Right lobe of liver (tissue), 6 donors: ENCODE results near the gene DNASE1. TPM values are rescaled to one million over a fixed set of nuclear protein-coding genes. Genes with fewer than 3 reads are reported as not detected.

Source experiments
- ATAC-seq, 4 donors: fragments of 200-7000 bp; cut with Tn5 transposase; one replicate each; pipeline ENCODE4 v1.9.1; 2020; ENCODE audit warnings: mild to moderate bottlenecking in 4 of 4, moderate library complexity in 4 of 4
- DNase-seq, 3 donors: peaks; one replicate each; pipeline ENCODE4 v3.0.0-alpha.2; 2020
- H3K27ac ChIP-seq, 3 donors: fragments of 200-600 bp; one replicate each; pipeline ENCODE4 v1.8.0; 2022
- H3K27me3 ChIP-seq, 2 donors: fragments of 200-600 bp; one replicate each; pipeline ENCODE4 v1.8.0; 2022
- H3K36me3 ChIP-seq, 4 donors: fragments of 200-600 bp; sonication (generic) in 1 of 4; one replicate each; pipeline versions ENCODE4 v1.5.1 to v1.8.0; 2017 to 2022; ENCODE audit warnings: control low read depth in 1 of 4
- H3K4me1 ChIP-seq, 4 donors: fragments of 200-600 bp; sonication (generic) in 1 of 4; one replicate each; pipeline versions ENCODE4 v1.5.1 to v1.8.0; 2017 to 2022; ENCODE audit warnings: control low read depth in 1 of 4
- H3K4me3 ChIP-seq, 3 donors: fragments of 200-600 bp; one replicate each; pipeline ENCODE4 v1.8.0; 2022
- H3K9me3 ChIP-seq, 4 donors: fragments of 200-600 bp; sonication (generic) in 1 of 4; one replicate each; pipeline versions ENCODE4 v1.5.1 to v1.8.0; 2017 to 2022; ENCODE audit warnings: control low read depth in 1 of 4
- POLR2A ChIP-seq: fragments of 450-650 bp; IDR thresholded peaks from one replicate; pipeline ENCODE4 v1.6.1; 2017; ENCODE audit warnings: antibody characterized with exemption, mild to moderate bottlenecking
- WGBS: methylation state at CpG from one replicate; pipeline ENCODE4 v1.1.6; 2018; ENCODE audit warnings: low coverage, low lambda C conversion rate; ENCODE audit not compliant: insufficient coverage; ENCODE audit errors: missing lambda C conversion rate; 5-methylcytosine and 5-hydroxymethylcytosine counted together
- intact Hi-C, 2 donors: fragments of 100-400 bp; cut with DNase I; formaldehyde crosslinking; loops; one replicate each; pipeline versions ENCODE4 v1.11.2 to v1.14.1; 2022
- total RNA-seq, 6 experiments: library from RNA; depleted of rRNA in 2 of 6; stranded (reverse); fragments of >200 nt in 2 of 6; fragmentation: NEBNext Ultra II Directional in 3 of 6; extraction: Animal tissue kit (Norgen Biotek cat#: 25700) in 3 of 6; gene quantifications; one replicate each; pipeline versions ENCODE4 v1.1.0 to v1.2.4, GENCODE V29; 2016 to 2023
- TF ChIP-seq, protein P1 (sequence below), 4 donors: fragments of 200-600 bp in 3 of 4; fragments of 450-650 bp in 1 of 4; IDR thresholded peaks; one replicate each; pipeline versions ENCODE4 v1.5.1 to v1.8.0; 2016 to 2022; ENCODE audit warnings: antibody characterized with exemption in 4 of 4, mild to moderate bottlenecking in 2 of 4
- donor health status: DM: no; HTN: yes; CAD: no.
- donor health status: DM: no; HTN: no; CAD: no.
- donor health status: DM: no; HTN: no; CAD: no.
- donor health status: DM: no; HTN: yes; CAD: no.
- donor health status: DM: no; HTN: yes; CAD: no.

The DNASE1 gene
- total RNA-seq, 6 experiments from 2014 or later: 1.4 to 6.2 (median 3.1) TPM

DNA sequence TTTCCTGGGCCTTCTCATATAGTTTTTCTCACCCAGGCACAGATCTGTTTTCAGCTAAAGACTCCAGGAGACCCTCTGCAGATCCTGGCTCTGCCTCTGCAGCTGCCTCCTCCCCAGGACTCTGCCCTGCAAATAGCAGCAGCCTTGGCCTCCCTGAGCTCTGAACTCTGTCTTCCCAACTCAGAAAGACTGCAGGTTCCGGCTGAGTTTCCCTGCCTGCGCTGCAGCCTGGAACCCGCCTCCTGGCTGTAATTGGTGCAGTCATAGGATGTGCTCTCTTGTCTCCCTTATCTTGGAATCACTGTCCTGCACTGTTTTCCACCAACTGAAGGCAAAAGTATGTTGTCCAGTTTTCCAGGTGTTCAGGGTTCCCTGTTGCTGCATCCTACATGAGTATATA lies 14.3 kb upstream of the DNASE1 start:
- TF ChIP-seq, protein P1, sequence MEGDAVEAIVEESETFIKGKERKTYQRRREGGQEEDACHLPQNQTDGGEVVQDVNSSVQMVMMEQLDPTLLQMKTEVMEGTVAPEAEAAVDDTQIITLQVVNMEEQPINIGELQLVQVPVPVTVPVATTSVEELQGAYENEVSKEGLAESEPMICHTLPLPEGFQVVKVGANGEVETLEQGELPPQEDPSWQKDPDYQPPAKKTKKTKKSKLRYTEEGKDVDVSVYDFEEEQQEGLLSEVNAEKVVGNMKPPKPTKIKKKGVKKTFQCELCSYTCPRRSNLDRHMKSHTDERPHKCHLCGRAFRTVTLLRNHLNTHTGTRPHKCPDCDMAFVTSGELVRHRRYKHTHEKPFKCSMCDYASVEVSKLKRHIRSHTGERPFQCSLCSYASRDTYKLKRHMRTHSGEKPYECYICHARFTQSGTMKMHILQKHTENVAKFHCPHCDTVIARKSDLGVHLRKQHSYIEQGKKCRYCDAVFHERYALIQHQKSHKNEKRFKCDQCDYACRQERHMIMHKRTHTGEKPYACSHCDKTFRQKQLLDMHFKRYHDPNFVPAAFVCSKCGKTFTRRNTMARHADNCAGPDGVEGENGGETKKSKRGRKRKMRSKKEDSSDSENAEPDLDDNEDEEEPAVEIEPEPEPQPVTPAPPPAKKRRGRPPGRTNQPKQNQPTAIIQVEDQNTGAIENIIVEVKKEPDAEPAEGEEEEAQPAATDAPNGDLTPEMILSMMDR (IDR thresholded peaks at IDR 0.05): no peak
- TF ChIP-seq POLR2A: no peak
- Histone ChIP-seq H3K9me3 (no peaks in the 10 kb centered on the region), H3K27me3 (no peaks in the 10 kb centered on the region), H3K27ac (no peak overlapping the region), H3K4me3 (no peak overlapping the region), H3K4me1 (peaks cover 0 to 8% (median 0%) of the 10 kb centered on the region in 4 donors), H3K36me3 (no peaks in the 10 kb centered on the region)
- DNase-seq: peak in 1 of 3 donors; percentile 39
- ATAC-seq: peak in 1 of 4 donors; percentile 42
- intact Hi-C loops: no loop called here
- 40% methylated on average over 1 of the region's 3 CpGs for WGBS

DNA sequence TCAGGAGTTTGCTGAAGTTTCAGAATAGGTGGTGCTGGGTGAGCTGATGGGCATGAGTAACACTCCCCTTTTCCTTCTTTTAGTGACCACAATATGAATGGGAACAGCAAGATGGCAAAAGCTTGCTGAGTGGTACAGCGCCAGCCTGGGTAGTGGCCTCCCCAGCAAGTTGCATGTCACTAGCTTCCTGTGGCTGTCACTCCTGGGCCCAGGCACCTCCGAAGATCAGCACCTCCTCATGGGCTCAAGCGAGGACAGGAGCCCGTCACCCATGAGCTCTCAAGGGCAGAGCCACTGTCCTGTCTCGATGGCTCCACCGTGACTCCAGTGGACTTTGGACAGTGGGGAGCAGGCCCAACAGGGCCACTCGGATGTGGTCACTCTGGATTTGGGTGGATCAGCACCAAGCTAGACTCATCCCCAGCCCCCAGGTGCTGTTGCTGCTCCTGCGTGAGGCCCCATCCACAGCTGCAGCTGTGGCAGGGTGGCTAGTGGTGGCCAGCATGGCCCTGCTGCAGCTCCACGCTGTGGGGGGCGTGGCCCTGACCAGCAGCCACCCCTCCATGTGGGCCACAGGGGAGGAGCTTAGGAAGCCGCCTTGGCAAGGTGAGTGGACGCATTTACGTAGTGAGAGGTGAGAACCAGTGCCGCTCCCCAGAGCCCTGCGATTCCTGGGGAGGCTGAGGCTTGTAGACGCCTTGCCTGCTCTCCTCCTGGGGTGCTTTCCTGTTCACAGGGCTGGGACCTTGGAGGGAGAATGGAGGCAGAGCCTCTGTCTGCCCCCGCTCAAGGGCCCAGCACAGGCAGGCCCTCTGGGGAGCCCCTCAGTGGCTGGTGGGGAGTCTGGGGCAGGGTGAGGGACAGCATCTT lies 13.6 kb upstream of the DNASE1 start:
- ATAC-seq (peak in 1 of 4 donors; percentile 6), DNase-seq (peak in 1 of 3 donors; percentile 32)
- no peak overlapping the region for H3K4me3 ChIP-seq
- no peak for TF ChIP-seq POLR2A
- TF ChIP-seq, protein P1 (IDR thresholded peaks at IDR 0.05): no peak
- intact Hi-C loops: no loop called here
- H3K27ac ChIP-seq: no peak overlapping the region
- peaks cover 0 to 11% (median 0%) of the 10 kb centered on the region in 4 donors for H3K4me1 ChIP-seq
- H3K36me3 ChIP-seq: no peaks in the 10 kb centered on the region
- WGBS: no CpG with 5 or more reads among the region's 17 CpGs
- no peaks in the 10 kb centered on the region for H3K9me3 ChIP-seq
- H3K27me3 ChIP-seq: no peaks in the 10 kb centered on the region

DNA sequence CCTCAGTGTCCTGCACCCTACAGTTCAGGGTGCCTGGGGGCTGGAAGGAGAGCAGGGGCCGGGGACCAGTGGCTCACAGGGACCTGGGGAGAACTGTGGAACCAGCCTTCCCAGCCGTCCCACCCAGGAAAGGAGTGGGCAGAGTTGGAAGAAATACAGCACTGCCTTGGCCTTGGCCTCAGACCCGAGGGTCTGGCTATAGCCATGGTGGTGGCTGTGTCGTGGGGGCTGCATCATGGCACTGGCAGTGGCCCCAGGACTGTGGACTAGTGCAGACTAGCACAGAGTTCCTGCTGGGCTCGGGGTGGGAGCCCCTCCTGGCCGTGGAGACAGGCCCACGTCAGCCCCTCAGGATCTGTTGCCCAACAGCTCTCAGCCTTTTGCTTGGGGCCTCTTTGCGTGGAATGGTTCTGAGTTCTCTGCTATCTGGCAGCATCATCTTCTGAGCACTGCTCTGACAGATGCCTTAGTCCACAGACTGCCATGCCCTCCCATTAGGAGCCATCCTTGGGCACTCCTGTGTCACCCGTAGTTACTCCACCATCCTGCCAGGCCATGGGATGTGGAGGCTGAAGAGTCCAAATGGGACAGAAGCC lies 12.6 kb upstream of the DNASE1 start:
- TF ChIP-seq, protein P1 (IDR thresholded peaks at IDR 0.05): no peak
- no peak for TF ChIP-seq POLR2A
- Histone ChIP-seq H3K36me3 (no peaks in the 10 kb centered on the region), H3K27ac (no peak overlapping the region), H3K4me1 (peaks cover 0 to 17% (median 0%) of the 10 kb centered on the region in 4 donors), H3K9me3 (no peaks in the 10 kb centered on the region), H3K27me3 (no peaks in the 10 kb centered on the region), H3K4me3 (no peak overlapping the region)
- peak in 1 of 3 donors; percentile 33 for DNase-seq
- 80% methylated on average over 2 of the region's 9 CpGs for WGBS
- no peak for ATAC-seq
- intact Hi-C loops: no loop called here

DNA sequence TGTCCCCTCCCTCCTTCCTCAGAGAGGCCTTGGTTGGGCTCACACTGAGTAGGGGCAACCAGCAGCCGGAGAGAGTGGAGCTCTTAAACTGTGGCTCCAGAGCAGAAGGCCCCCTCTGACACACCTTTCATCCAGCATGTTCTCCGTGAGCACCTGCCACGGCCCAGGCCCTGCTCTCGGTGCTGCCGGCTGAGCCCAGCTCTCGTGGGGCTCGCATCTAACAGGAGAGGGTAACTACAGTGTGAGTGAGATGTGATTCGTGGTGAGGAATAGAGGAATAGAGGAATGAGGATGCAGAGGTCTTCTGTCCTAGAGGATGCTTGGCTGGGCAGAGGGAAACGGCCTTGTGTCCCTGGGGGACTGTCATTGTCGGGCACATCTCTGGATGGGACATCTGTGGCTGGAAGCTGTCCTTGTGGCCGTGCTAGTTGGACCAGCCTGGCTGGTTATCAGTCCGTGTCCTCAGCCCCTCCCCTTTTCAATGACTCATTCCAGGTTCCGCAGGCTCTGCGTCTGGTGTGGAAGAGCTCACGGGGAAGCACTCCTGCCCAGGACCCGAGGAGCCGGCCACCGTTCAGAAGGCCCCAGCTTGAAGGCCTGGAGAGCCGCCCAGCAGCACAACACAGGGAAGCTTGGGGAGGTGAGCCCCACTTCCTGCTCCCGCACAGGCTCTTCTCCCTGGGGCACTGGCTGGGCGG lies 11.9 kb upstream of the DNASE1 start:
- intact Hi-C loops: no loop called here
- DNase-seq: peak in 1 of 3 donors; percentile 40
- no peaks in the 10 kb centered on the region for H3K36me3 ChIP-seq
- H3K27ac ChIP-seq: no peak overlapping the region
- WGBS: 94% methylated on average over 7 of the region's 21 CpGs
- H3K9me3 ChIP-seq: no peaks in the 10 kb centered on the region
- TF ChIP-seq POLR2A: no peak
- TF ChIP-seq, protein P1 (IDR thresholded peaks at IDR 0.05): no peak
- ATAC-seq: no peak
- H3K4me3 ChIP-seq: no peak overlapping the region
- no peaks in the 10 kb centered on the region for H3K27me3 ChIP-seq
- H3K4me1 ChIP-seq: peaks cover 0 to 12% (median 0%) of the 10 kb centered on the region in 4 donors
